ENCODE results near the gene TFCP2L1. TPM values are rescaled to one million over a fixed set of nuclear protein-coding genes. Genes with fewer than 3 reads are reported as not detected.

The TFCP2L1 gene
- total and polyA plus RNA-seq, 2 donors (not counting 3 experiments of a cell fraction or from before 2014, with no cell fraction given), result not detected

- intact Hi-C loops (cut with micrococcal nuclease), result no loop called here
- no peak for FAIRE-seq
These were observed 47.5 kb downstream of the TFCP2L1 start for GRCh38 chr2:121237336-121237979.

More at GRCh38 chr2:121237336-121237979, 47.5 kb downstream of the TFCP2L1 start:
- Histone ChIP-seq H3K9me3 (replicated peaks; ENCODE audit: control insufficient read depth, insufficient read depth, low read length) (no peaks in the 10 kb centered on the region), H2AFZ (ENCODE audit: low read depth, low read length) (no peak overlapping the region), H3K4me1 (ENCODE audit: control insufficient read depth, extremely low read depth, insufficient read depth, low read length) (no peaks in the 10 kb centered on the region), H3K27me3 (ENCODE audit: control insufficient read depth in 2 of 2, insufficient read depth in 2 of 2, low read length in 2 of 2) (no peaks in the 10 kb centered on the region), H3K9ac (replicated peaks; ENCODE audit: extremely low read depth, insufficient read depth, low read length) (no peak overlapping the region), H3K4me2 (ENCODE audit: insufficient read depth, low read length) (no peak overlapping the region), H3K79me2 (ENCODE audit: control insufficient read depth, insufficient read depth, low read length) (no peaks in the 10 kb centered on the region), H4K20me1 (replicated peaks; ENCODE audit: control insufficient read depth, extremely low read depth, insufficient read depth, low read length) (no peaks in the 10 kb centered on the region), H3K4me3 (replicated peaks in 1 of 3; ENCODE audit: insufficient read depth in 1 of 3, low read depth in 1 of 3, low read length in 3 of 3) (no peak overlapping the region), H3K9me1 (replicated peaks; ENCODE audit: control insufficient read depth, extremely low read depth, insufficient read depth, low read length) (no peaks in the 10 kb centered on the region), H3K27ac (ENCODE audit: insufficient read depth, low read depth, low read length) (no peak overlapping the region), H3K36me3 (ENCODE audit: control insufficient read depth in 2 of 2, extremely low read depth in 1 of 2, insufficient read depth in 2 of 2, low read length in 2 of 2) (no peaks in the 10 kb centered on the region)
- ChIA-PET CTCF (no interaction called here), POLR2A (no interaction called here)
- no TSS peak for BruUV-seq (replicated peaks)
- dilution Hi-C loops (cut with MboI; ENCODE audit: extremely low pct_ligation_motif_present, low sequenced_read_pairs), result no loop called here
- DNase-seq (ENCODE audit: low read depth, low spot score), result no peak
- no peak for TF ChIP-seq EZH2 (IDR thresholded peaks at IDR 0.05; ENCODE audit: borderline replicate concordance, low read depth, low read length, severe bottlenecking)
- no peak for TF ChIP-seq GATA2 (IDR thresholded peaks at IDR 0.05; ENCODE audit: insufficient read depth, insufficient read length, low read depth, low read length)
- no peak for TF ChIP-seq POLR2AphosphoS5 (IDR thresholded peaks at IDR 0.05; ENCODE audit: insufficient read depth, low read depth, low read length)
- no peak for TF ChIP-seq JUN (IDR thresholded peaks at IDR 0.05; ENCODE audit: borderline replicate concordance, insufficient read depth, insufficient read length, low read depth)
- TF ChIP-seq, protein P1, sequence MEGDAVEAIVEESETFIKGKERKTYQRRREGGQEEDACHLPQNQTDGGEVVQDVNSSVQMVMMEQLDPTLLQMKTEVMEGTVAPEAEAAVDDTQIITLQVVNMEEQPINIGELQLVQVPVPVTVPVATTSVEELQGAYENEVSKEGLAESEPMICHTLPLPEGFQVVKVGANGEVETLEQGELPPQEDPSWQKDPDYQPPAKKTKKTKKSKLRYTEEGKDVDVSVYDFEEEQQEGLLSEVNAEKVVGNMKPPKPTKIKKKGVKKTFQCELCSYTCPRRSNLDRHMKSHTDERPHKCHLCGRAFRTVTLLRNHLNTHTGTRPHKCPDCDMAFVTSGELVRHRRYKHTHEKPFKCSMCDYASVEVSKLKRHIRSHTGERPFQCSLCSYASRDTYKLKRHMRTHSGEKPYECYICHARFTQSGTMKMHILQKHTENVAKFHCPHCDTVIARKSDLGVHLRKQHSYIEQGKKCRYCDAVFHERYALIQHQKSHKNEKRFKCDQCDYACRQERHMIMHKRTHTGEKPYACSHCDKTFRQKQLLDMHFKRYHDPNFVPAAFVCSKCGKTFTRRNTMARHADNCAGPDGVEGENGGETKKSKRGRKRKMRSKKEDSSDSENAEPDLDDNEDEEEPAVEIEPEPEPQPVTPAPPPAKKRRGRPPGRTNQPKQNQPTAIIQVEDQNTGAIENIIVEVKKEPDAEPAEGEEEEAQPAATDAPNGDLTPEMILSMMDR (IDR thresholded peaks at IDR 0.05; ENCODE audit: extremely low read depth in 1 of 2, insufficient read depth in 1 of 2, low read depth in 1 of 2, low read length in 2 of 2), result no peak
- TF ChIP-seq FOS (IDR thresholded peaks at IDR 0.05; ENCODE audit: borderline replicate concordance, insufficient read depth, low read length), result no peak
- TF ChIP-seq MAX (IDR thresholded peaks at IDR 0.05; ENCODE audit: insufficient read depth, insufficient read length), result no peak
- TF ChIP-seq POLR2A (IDR thresholded peaks at IDR 0.05; ENCODE audit: low read depth, low read length), result no peak
- no peak for TF ChIP-seq MYC (IDR thresholded peaks at IDR 0.05; ENCODE audit: low read depth, low read length)

All from endothelial cell of umbilical vein (primary cell).